ENCODE data around the gene IL5RA.

Gene IL5RA

GRCh38 chr3:3107858-3108257 is 2.3 kb downstream of the IL5RA start:
- DNase-seq = no peak

- no peak for DNase-seq
Measured at GRCh38 chr3:3107181-3107580, 3.0 kb downstream of the IL5RA start.

- no peak for DNase-seq
Measured at GRCh38 chr3:3105815-3106214, 4.4 kb downstream of the IL5RA start.

- no peak for DNase-seq
Measured at GRCh38 chr3:3105246-3105645, 4.9 kb downstream of the IL5RA start.

- no peak for DNase-seq
Measured at GRCh38 chr3:3102751-3103150, 7.4 kb downstream of the IL5RA start.

- no peak for DNase-seq
Measured at GRCh38 chr3:3101660-3102458, 8.3 kb downstream of the IL5RA start.

- DNase-seq = no peak
Measured at GRCh38 chr3:3097958-3098357, 12.2 kb downstream of the IL5RA start.

GRCh38 chr3:3089017-3089416 is 21.2 kb downstream of the IL5RA start:
- DNase-seq = no peak

GRCh38 chr3:3087716-3088465 is 22.3 kb downstream of the IL5RA start:
- peak in 6 of 56 donors; percentile 1 to 18 (median 3) for DNase-seq

- DNase-seq = no peak
Measured at GRCh38 chr3:3087279-3087678, 22.9 kb downstream of the IL5RA start.

- DNase-seq = no peak
Measured at GRCh38 chr3:3086239-3086638, 23.9 kb downstream of the IL5RA start.

GRCh38 chr3:3085782-3086181 is 24.4 kb downstream of the IL5RA start:
- no peak for DNase-seq

GRCh38 chr3:3084890-3085289 is 25.3 kb downstream of the IL5RA start:
- DNase-seq = no peak

GRCh38 chr3:3082234-3082924 is 27.8 kb downstream of the IL5RA start:
- DNase-seq = no peak

- DNase-seq = no peak
Measured at GRCh38 chr3:3081381-3082233, 28.6 kb downstream of the IL5RA start.

- no peak for DNase-seq
Measured at GRCh38 chr3:3080309-3080708, 29.9 kb downstream of the IL5RA start.

GRCh38 chr3:3074551-3075257 is 35.5 kb downstream of the IL5RA start:
- no peak for DNase-seq

GRCh38 chr3:3071136-3071535 is 39.0 kb downstream of the IL5RA start:
- no peak for DNase-seq

GRCh38 chr3:3069723-3070122 is 40.5 kb downstream of the IL5RA start:
- no peak for DNase-seq

- DNase-seq = no peak
Measured at GRCh38 chr3:3068358-3068881, 41.8 kb downstream of the IL5RA start.

All from nucleus accumbens (tissue), 56 donors.